ENCODE results near the gene C19orf38.

C19orf38 gene

DNA sequence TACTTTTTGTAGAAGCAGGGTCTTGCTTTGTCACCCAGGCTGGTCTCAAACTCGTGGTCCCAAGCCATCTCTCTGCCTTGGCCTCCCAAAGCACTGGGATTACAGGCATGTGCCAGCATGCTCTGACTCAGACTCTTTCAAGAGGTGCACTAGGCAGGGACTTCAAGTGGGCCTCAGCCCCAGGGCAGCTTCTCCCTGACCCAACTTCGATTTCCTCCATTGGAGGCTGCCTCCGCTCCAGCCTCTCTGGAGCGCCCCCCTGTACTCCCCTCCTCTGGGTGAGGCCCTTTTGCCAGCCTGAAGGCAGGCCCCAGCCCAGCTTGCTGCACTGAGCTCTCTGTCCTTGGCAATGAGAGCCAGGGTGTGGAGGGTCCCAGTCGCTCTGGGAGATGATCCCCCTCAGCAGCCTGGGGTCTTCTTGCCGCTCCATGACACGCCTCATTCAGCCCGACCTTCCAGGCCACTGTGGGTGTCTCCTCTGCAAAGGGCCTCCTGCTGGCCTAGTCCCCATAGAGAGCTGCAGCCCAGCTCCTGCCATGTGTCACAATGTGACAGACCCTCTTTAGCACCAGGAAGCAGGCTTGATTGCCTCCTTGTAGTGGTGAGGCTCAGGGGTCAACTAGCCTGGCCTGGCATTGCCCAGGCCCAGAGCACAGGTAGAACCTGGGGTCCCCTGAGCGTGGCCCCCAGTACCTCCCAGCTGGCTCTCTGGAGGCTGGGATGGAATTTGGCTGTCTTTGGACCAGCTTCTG, 39.6 kb downstream of the C19orf38 start:
- Histone ChIP-seq H3K4me3 (ENCODE audit: low read depth in 1 of 5, low read length in 5 of 5) (no peak overlapping the region), H3K9me3 (ENCODE audit: control insufficient read depth in 5 of 5, low read length in 5 of 5) (no peaks in the 10 kb centered on the region), H3K36me3 (ENCODE audit: control insufficient read depth in 5 of 5, insufficient read depth in 5 of 5, low read length in 5 of 5) (no peaks in the 10 kb centered on the region), H3K27me3 (ENCODE audit: control insufficient read depth in 5 of 5, insufficient read depth in 4 of 5, low read length in 5 of 5) (no peaks in the 10 kb centered on the region), H3K4me1 (ENCODE audit: control insufficient read depth in 5 of 5, insufficient read depth in 5 of 5, low read length in 5 of 5) (peaks cover 0 to 12% (median 7%) of the 10 kb centered on the region in 5 donors), H3K9ac (ENCODE audit: low read length in 5 of 5) (no peak overlapping the region), H3K27ac (ENCODE audit: low read depth, low read length) (no peak overlapping the region)

DNA sequence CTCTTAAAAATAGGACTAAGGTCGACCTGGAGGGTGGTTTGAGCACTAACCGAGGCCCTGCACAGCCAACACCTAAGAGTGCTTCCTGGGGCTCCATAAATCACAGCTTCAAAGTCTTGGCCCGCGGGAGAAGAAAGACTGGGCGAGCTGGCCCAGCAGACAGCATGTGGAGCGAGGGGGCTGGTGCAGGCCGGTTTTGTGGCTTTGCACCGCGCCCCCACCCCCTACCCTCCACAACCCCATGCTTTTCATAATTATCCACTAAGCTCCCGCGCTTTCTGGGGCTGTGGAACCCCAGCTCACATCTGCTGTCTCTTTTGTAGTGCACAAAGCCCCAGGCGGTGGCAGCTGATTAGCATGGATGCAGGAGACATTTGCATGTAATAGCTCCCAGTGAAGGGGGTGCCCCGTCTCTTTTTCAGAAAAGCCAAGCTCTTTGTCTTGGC, 40.2 kb downstream of the C19orf38 start:
- Histone ChIP-seq H3K9ac (ENCODE audit: low read length in 5 of 5) (no peak overlapping the region), H3K4me3 (ENCODE audit: low read depth in 1 of 5, low read length in 5 of 5) (no peak overlapping the region), H3K4me1 (ENCODE audit: control insufficient read depth in 5 of 5, insufficient read depth in 5 of 5, low read length in 5 of 5) (peaks cover 0 to 10% (median 7%) of the 10 kb centered on the region in 5 donors), H3K9me3 (ENCODE audit: control insufficient read depth in 5 of 5, low read length in 5 of 5) (no peaks in the 10 kb centered on the region), H3K27me3 (ENCODE audit: control insufficient read depth in 5 of 5, insufficient read depth in 4 of 5, low read length in 5 of 5) (no peaks in the 10 kb centered on the region), H3K36me3 (ENCODE audit: control insufficient read depth in 5 of 5, insufficient read depth in 5 of 5, low read length in 5 of 5) (no peaks in the 10 kb centered on the region), H3K27ac (ENCODE audit: low read depth, low read length) (no peak overlapping the region)

DNA sequence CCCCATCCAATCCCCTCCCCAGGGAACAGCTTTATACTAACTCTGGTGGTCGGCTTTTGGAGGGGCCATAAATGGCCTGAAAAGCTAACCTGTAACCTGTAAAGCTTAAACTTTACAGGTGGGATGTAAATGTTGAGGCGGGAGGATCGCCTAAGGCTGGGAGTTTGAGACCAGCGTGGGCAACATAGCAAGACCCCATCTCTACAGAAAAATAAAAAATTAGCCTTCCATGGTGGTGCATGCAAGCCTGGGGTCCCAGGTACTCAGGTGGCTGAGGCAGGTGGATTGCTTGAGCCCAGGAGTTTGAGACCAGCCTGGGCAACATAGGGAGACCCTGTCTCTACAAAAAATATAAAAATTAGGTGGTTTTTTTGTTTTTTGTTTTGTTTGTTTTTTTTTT, 41.7 kb downstream of the C19orf38 start:
- H3K27ac ChIP-seq (ENCODE audit: low read depth, low read length) = no peak overlapping the region
- H3K36me3 ChIP-seq (ENCODE audit: control insufficient read depth in 5 of 5, insufficient read depth in 5 of 5, low read length in 5 of 5) = no peaks in the 10 kb centered on the region
- H3K4me3 ChIP-seq (ENCODE audit: low read depth in 1 of 5, low read length in 5 of 5) = no peak overlapping the region
- no peaks in the 10 kb centered on the region for H3K9me3 ChIP-seq (ENCODE audit: control insufficient read depth in 5 of 5, low read length in 5 of 5)
- no peak overlapping the region for H3K9ac ChIP-seq (ENCODE audit: low read length in 5 of 5)
- H3K27me3 ChIP-seq (ENCODE audit: control insufficient read depth in 5 of 5, insufficient read depth in 4 of 5, low read length in 5 of 5) = no peaks in the 10 kb centered on the region
- H3K4me1 ChIP-seq (ENCODE audit: control insufficient read depth in 5 of 5, insufficient read depth in 5 of 5, low read length in 5 of 5) = peaks cover 0 to 10% (median 7%) of the 10 kb centered on the region in 5 donors

DNA sequence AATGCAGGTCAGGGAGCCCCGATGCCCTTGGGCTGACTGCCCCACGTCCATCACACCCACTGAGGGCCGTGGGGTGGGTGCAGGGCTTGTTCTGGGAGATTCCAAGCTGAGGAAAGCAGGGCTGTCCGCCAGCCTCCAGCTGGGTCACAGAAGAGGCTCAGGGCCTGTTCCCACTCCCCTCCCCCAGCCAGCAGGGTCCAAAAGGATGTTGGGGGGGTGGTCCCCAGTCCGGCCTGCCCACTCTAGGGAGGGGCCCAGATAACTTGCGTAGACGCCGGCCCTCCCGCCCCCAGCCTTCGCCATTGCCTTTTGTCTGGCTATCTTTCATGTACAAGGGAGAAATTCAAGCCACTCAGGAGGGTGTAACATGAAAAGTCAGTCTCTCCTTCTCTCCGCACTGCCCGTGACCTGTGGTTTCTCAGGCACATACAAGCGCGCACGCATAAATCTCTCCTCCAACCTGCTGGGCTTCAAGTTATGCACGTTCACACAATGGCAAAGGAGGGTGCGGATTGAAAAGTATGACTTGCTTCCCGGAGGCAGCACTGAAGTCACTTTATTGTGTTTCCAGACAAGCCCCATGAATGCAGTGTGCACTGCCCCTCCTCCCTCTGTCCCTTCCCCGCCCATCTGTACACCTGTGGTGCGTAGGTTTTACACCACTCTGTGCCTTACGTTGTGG, 43.3 kb downstream of the C19orf38 start:
- Histone ChIP-seq H3K9ac (ENCODE audit: low read length in 5 of 5) (peak overlapping the region in 1 of 5 donors; percentile 10), H3K27ac (ENCODE audit: low read depth, low read length) (no peak overlapping the region), H3K9me3 (ENCODE audit: control insufficient read depth in 5 of 5, low read length in 5 of 5) (no peaks in the 10 kb centered on the region), H3K27me3 (ENCODE audit: control insufficient read depth in 5 of 5, insufficient read depth in 4 of 5, low read length in 5 of 5) (no peaks in the 10 kb centered on the region), H3K4me1 (ENCODE audit: control insufficient read depth in 5 of 5, insufficient read depth in 5 of 5, low read length in 5 of 5) (peaks cover 0 to 14% (median 7%) of the 10 kb centered on the region in 5 donors), H3K4me3 (ENCODE audit: low read depth in 1 of 5, low read length in 5 of 5) (no peak overlapping the region), H3K36me3 (ENCODE audit: control insufficient read depth in 5 of 5, insufficient read depth in 5 of 5, low read length in 5 of 5) (no peaks in the 10 kb centered on the region)

DNA sequence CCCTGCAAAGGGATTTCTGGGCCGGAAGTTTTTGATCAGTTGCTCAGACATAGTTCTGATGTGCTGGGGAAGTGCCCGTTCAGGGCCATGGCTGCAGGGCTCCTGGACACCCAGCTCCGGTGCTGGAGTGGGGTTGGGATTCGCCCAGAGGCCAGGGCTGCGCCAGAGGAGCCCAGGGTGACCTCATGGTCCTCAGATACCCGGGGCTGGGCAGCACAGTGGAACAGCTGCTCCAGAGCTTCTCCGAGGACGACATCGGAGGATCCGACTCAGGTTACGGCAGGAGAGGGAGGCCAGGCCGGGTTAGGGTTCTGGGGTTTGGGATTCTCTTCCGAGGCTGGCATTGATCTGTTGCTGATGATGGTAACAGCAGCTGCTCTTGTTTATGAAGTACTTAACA, 44.0 kb downstream of the C19orf38 start:
- H3K27ac ChIP-seq (ENCODE audit: low read depth, low read length) = no peak overlapping the region
- peaks cover 0 to 21% (median 7%) of the 10 kb centered on the region in 5 donors for H3K4me1 ChIP-seq (ENCODE audit: control insufficient read depth in 5 of 5, insufficient read depth in 5 of 5, low read length in 5 of 5)
- H3K9ac ChIP-seq (ENCODE audit: low read length in 5 of 5) = no peak overlapping the region
- H3K36me3 ChIP-seq (ENCODE audit: control insufficient read depth in 5 of 5, insufficient read depth in 5 of 5, low read length in 5 of 5) = no peaks in the 10 kb centered on the region
- no peaks in the 10 kb centered on the region for H3K9me3 ChIP-seq (ENCODE audit: control insufficient read depth in 5 of 5, low read length in 5 of 5)
- no peak overlapping the region for H3K4me3 ChIP-seq (ENCODE audit: low read depth in 1 of 5, low read length in 5 of 5)
- H3K27me3 ChIP-seq (ENCODE audit: control insufficient read depth in 5 of 5, insufficient read depth in 4 of 5, low read length in 5 of 5) = no peaks in the 10 kb centered on the region

DNA sequence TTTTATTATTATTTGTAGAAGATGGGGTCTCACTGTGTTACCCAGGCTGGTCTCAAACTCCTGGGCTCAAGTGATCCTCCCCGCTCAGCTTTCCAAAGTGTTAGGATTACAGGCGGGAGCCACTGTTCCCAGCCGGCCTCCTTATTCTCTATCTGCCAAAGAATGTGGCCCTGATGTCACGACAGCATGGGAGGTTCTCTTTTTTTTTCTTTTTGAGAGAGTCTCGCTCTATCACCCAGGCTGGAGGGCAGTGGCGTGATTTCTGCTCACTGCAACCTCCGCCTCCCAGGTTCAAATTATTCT, 46.6 kb downstream of the C19orf38 start:
- H3K27me3 ChIP-seq (ENCODE audit: control insufficient read depth in 5 of 5, insufficient read depth in 4 of 5, low read length in 5 of 5) = no peaks in the 10 kb centered on the region
- H3K4me3 ChIP-seq (ENCODE audit: low read depth in 1 of 5, low read length in 5 of 5) = no peak overlapping the region
- H3K27ac ChIP-seq (ENCODE audit: low read depth, low read length) = no peak overlapping the region
- peaks cover 0 to 29% (median 11%) of the 10 kb centered on the region in 5 donors for H3K4me1 ChIP-seq (ENCODE audit: control insufficient read depth in 5 of 5, insufficient read depth in 5 of 5, low read length in 5 of 5)
- no peaks in the 10 kb centered on the region for H3K36me3 ChIP-seq (ENCODE audit: control insufficient read depth in 5 of 5, insufficient read depth in 5 of 5, low read length in 5 of 5)
- H3K9me3 ChIP-seq (ENCODE audit: control insufficient read depth in 5 of 5, low read length in 5 of 5) = no peaks in the 10 kb centered on the region
- no peak overlapping the region for H3K9ac ChIP-seq (ENCODE audit: low read length in 5 of 5)

DNA sequence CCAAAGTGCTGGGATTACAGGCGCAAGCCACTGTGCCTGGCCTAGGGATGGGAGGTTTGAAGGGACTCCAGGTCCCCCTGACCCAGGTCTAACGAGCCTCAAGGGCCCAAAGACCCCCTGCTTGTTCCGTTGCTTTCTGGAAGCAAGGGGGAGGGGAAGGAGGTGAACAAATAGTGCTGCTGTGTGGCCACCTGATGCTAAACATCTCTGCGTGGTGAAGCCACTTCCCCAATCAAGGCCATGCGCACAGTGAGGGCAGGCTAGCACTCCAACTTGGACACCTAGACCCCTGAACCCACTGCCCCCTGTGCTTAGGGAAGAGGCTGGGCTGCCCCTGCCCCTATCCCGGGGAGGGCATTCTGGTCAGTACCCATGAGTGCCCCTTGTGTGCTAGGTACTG, 47.1 kb downstream of the C19orf38 start:
- Histone ChIP-seq H3K36me3 (ENCODE audit: control insufficient read depth in 5 of 5, insufficient read depth in 5 of 5, low read length in 5 of 5) (no peaks in the 10 kb centered on the region), H3K9ac (ENCODE audit: low read length in 5 of 5) (no peak overlapping the region), H3K4me1 (ENCODE audit: control insufficient read depth in 5 of 5, insufficient read depth in 5 of 5, low read length in 5 of 5) (peaks cover 0 to 29% (median 11%) of the 10 kb centered on the region in 5 donors), H3K27me3 (ENCODE audit: control insufficient read depth in 5 of 5, insufficient read depth in 4 of 5, low read length in 5 of 5) (no peaks in the 10 kb centered on the region), H3K4me3 (ENCODE audit: low read depth in 1 of 5, low read length in 5 of 5) (no peak overlapping the region), H3K9me3 (ENCODE audit: control insufficient read depth in 5 of 5, low read length in 5 of 5) (no peaks in the 10 kb centered on the region), H3K27ac (ENCODE audit: low read depth, low read length) (no peak overlapping the region)

DNA sequence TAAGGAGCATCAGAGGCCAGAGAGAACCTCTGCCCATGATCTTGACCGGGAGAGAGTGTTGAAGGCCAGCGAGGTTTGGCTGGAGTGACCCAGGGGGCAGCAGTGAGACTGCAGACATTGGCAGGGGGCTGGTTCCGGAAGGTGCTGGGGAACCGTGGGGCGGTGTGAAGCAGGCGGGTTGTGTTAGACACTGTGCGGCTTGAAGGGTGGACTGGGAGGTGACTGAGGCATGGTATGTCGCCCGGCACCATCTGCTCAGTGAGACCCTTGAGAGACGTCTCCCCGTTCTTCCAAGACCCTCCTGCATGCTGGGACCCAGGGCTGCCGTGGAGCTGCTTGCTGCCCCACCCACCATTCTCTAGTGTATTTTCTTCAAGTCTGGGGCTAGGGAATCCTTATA, 47.7 kb downstream of the C19orf38 start:
- H3K27me3 ChIP-seq (ENCODE audit: control insufficient read depth in 5 of 5, insufficient read depth in 4 of 5, low read length in 5 of 5) = no peaks in the 10 kb centered on the region
- no peaks in the 10 kb centered on the region for H3K9me3 ChIP-seq (ENCODE audit: control insufficient read depth in 5 of 5, low read length in 5 of 5)
- H3K4me3 ChIP-seq (ENCODE audit: low read depth in 1 of 5, low read length in 5 of 5) = no peak overlapping the region
- peaks cover 0 to 27% (median 11%) of the 10 kb centered on the region in 5 donors for H3K4me1 ChIP-seq (ENCODE audit: control insufficient read depth in 5 of 5, insufficient read depth in 5 of 5, low read length in 5 of 5)
- H3K27ac ChIP-seq (ENCODE audit: low read depth, low read length) = no peak overlapping the region
- H3K36me3 ChIP-seq (ENCODE audit: control insufficient read depth in 5 of 5, insufficient read depth in 5 of 5, low read length in 5 of 5) = no peaks in the 10 kb centered on the region
- H3K9ac ChIP-seq (ENCODE audit: low read length in 5 of 5) = no peak overlapping the region

DNA sequence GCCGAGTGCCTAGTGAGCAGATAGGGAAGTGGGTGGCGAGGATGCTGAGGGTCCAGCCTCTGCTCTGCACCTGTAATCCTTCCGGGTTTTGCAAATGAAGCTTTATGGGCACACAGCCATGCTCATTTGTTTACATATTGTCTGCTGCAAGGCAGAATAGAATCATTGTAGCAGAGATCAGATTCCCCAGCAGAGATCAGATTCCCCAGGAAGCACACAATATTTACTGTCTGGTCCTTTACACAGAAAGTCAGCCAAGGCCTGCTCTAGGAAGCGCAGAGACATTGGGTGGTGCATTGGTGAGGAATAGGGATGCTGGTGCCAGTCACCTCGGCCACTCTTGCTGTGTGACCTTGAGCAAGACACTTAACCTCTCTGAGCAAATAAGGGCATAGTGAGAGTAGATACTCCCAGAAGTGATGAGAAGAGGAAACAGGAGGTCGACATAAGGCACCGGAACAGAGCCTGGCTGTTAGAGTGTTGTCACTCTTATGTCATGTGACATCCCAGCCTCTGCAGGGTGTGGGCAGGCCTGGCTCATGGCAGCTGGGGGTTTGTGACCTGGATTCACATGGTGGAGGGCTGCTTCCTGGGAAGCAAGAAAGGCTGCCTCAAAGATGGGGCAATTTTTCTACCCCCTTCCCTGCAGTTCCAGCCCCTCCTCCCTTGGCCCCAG, 48.8 kb downstream of the C19orf38 start:
- no peak overlapping the region for H3K27ac ChIP-seq (ENCODE audit: low read depth, low read length)
- H3K27me3 ChIP-seq (ENCODE audit: control insufficient read depth in 5 of 5, insufficient read depth in 4 of 5, low read length in 5 of 5) = no peaks in the 10 kb centered on the region
- H3K9me3 ChIP-seq (ENCODE audit: control insufficient read depth in 5 of 5, low read length in 5 of 5) = no peaks in the 10 kb centered on the region
- no peak overlapping the region for H3K4me3 ChIP-seq (ENCODE audit: low read depth in 1 of 5, low read length in 5 of 5)
- H3K9ac ChIP-seq (ENCODE audit: low read length in 5 of 5) = peak overlapping the region in 1 of 5 donors; percentile 14
- no peaks in the 10 kb centered on the region for H3K36me3 ChIP-seq (ENCODE audit: control insufficient read depth in 5 of 5, insufficient read depth in 5 of 5, low read length in 5 of 5)
- peaks cover 0 to 24% (median 10%) of the 10 kb centered on the region in 5 donors for H3K4me1 ChIP-seq (ENCODE audit: control insufficient read depth in 5 of 5, insufficient read depth in 5 of 5, low read length in 5 of 5)

DNA sequence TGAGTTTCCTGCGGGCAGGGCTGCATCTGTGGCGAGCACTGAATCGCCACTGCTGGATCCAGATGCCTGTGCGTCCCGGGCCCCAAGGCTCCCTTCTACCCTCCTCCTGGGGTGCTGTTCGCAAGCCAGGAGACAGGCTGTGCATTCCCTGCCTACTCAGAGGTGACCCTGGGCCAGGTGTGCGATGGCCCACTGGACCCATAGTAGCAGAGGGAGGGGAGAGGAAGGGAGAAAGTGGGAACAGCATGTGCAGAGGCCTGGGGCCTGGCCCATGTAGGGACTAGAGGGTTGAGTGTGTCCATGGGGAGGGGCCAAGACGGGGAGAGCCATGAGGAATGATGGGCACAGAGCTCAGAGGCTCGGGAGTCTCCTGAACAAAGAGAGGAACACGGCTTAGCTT, 50.4 kb downstream of the C19orf38 start:
- Histone ChIP-seq H3K4me3 (ENCODE audit: low read depth in 1 of 5, low read length in 5 of 5) (no peak overlapping the region), H3K9me3 (ENCODE audit: control insufficient read depth in 5 of 5, low read length in 5 of 5) (no peaks in the 10 kb centered on the region), H3K27me3 (ENCODE audit: control insufficient read depth in 5 of 5, insufficient read depth in 4 of 5, low read length in 5 of 5) (no peaks in the 10 kb centered on the region), H3K36me3 (ENCODE audit: control insufficient read depth in 5 of 5, insufficient read depth in 5 of 5, low read length in 5 of 5) (no peaks in the 10 kb centered on the region), H3K27ac (ENCODE audit: low read depth, low read length) (no peak overlapping the region), H3K9ac (ENCODE audit: low read length in 5 of 5) (no peak overlapping the region), H3K4me1 (ENCODE audit: control insufficient read depth in 5 of 5, insufficient read depth in 5 of 5, low read length in 5 of 5) (peaks cover 0 to 24% (median 10%) of the 10 kb centered on the region in 5 donors)
